ENCODE measurements around the gene ZNF672.
"Not testable (repeated sequence)": the region's sequence is repeated elsewhere in the genome, so short reads cannot be mapped to it uniquely, and the experiment has no call there.

Gene ZNF672

DNA sequence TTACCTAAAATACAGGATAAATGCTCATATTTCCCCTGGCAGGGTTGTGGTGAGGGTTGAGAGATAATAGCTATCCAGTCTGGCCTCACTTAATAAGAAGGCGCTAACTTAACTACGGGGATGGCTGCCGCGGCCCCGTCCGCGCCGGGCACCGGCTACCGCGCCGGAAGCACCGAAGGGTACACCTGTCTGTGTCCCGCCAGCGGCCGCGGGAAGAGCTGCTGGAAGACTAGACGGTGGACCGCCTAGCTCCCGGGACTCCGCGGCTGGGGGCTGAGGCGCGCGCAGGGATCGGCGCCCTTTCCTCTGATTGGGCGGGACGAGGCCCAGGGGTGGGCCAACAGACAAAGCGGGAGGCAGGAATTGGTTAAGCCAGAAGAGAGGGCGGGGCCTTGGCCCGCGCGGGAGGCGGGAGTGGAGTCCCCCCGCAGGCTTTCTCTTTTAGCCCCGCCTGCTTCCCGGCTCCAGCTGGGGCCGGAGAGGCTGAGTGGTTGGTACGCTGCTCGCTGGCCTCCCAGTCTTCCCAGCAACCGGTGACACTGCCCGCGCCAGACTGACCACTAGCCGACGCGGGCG, at the start of gene ZNF672:
TSS of gene ZNF672 (plus strand) at position 444 of the 576 bp plus-strand sequence. CDS start 9,051 bp downstream, outside the sequence.
- Histone ChIP-seq H3K27me3 (ENCODE audit: insufficient read depth, low read length) (no peaks in the 10 kb centered on the region), H2AFZ (ENCODE audit: low read depth, low read length) (peak within 1 kb of the TSS; percentile 75), H3K36me3 (ENCODE audit: insufficient read depth, low read length) (peaks cover under 1% of the 10 kb centered on the region), H3K9me3 (ENCODE audit: low read length) (no peaks in the 10 kb centered on the region), H3K4me1 (ENCODE audit: insufficient read depth, low read length) (peaks cover 11% of the 10 kb centered on the region), H3K4me3 (ENCODE audit: low read length) (peak within 1 kb of the TSS; percentile 61)

DNA sequence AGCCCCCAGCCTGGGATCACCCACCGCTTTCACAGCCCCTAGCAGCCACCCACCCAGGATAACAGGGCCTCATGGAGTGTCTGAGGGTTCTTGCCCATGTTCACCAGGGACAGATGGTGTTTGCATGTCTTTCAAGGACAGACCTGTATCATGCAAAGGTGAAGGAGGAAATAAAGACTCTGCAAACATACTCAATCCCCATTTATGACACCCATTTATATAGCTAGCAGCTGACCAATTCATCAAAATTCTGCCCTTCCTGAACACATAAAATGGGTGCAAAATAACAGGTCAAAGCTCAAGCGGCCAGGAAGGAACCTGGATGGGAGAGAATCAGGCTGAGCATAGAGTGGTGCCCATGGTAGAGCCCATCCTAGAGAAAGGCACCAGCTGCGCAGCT, 49.7 kb upstream of the ZNF672 start:
- H3K36me3 ChIP-seq (ENCODE audit: insufficient read depth, low read length) = no peaks in the 10 kb centered on the region
- H3K4me1 ChIP-seq (ENCODE audit: insufficient read depth, low read length) = no peaks in the 10 kb centered on the region
- no peak overlapping the region for H2AFZ ChIP-seq (ENCODE audit: low read depth, low read length)
- peaks cover 4% of the 10 kb centered on the region for H3K27me3 ChIP-seq (ENCODE audit: insufficient read depth, low read length)
- no peaks in the 10 kb centered on the region for H3K9me3 ChIP-seq (ENCODE audit: low read length)
- no peak overlapping the region for H3K4me3 ChIP-seq (ENCODE audit: low read length)

DNA sequence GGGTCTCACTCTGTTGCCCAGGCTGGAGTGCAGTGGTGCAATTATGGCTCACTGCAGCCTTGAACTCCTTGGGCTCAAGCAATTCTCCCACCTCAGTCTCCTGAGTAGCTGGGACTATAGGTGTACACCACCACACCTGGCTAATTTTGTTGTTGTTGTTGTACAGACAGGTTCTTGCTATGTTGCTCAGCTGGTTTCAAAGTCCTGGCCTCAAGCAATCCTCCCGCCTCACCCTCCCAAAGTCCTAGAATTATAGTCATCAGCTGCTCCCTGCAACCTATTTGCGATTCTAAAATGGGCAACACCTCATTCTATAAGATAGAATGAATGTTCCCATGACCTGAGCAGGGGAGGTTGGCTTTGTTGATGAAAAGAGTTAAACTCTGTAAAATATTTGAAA, 48.7 kb upstream of the ZNF672 start:
- H3K36me3 ChIP-seq (ENCODE audit: insufficient read depth, low read length); H3K4me3 ChIP-seq (ENCODE audit: low read length); H3K4me1 ChIP-seq (ENCODE audit: insufficient read depth, low read length); H3K27me3 ChIP-seq (ENCODE audit: insufficient read depth, low read length); H2AFZ ChIP-seq (ENCODE audit: low read depth, low read length); H3K9me3 ChIP-seq (ENCODE audit: low read length): not testable (repeated sequence)

DNA sequence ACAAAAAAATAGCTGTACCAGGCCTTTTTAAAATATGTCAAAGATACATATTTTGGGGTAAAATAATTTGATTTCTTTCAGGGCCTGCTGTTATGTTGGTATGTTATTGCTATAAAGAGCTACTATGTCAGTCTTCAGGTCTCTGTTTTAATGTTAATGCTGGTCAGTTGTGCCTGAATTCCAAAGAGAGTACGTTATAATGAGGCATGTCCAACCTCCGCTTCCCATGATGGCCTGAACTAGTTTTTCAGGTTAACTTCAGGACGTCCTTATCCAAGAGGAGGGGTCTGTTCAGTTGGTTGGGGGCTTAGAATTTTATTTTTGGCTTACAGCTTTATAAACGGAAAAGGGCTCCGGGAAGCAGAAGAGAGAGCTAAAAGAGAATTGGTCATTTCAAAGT, 47.6 kb upstream of the ZNF672 start:
- Histone ChIP-seq H3K27me3 (ENCODE audit: insufficient read depth, low read length) (peaks cover 4% of the 10 kb centered on the region), H3K36me3 (ENCODE audit: insufficient read depth, low read length) (no peaks in the 10 kb centered on the region), H3K9me3 (ENCODE audit: low read length) (no peaks in the 10 kb centered on the region), H3K4me1 (ENCODE audit: insufficient read depth, low read length) (no peaks in the 10 kb centered on the region), H3K4me3 (ENCODE audit: low read length) (no peak overlapping the region), H2AFZ (ENCODE audit: low read depth, low read length) (no peak overlapping the region)

DNA sequence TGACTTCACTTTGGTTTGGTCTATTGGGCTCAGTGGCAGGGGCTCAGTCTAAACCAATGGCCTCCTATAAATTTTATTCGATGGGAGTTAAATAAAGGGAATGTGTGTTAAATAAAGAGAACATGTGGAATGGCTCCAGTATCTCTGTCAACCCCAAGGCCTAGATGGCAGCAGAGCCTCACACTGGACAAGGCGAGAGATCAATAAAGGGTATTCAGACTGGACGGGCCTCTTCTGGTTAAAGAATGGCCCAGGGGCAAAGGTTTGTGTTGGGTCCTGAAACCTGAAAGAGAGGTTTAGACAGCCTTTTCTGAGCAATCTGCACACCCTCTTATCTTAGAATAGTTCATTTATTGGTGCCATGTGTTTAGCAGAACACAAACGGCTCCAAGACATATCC, 47.0 kb upstream of the ZNF672 start:
- Histone ChIP-seq H3K4me3 (ENCODE audit: low read length) (no peak overlapping the region), H3K36me3 (ENCODE audit: insufficient read depth, low read length) (no peaks in the 10 kb centered on the region), H3K9me3 (ENCODE audit: low read length) (peaks cover 2% of the 10 kb centered on the region), H3K4me1 (ENCODE audit: insufficient read depth, low read length) (no peaks in the 10 kb centered on the region), H3K27me3 (ENCODE audit: insufficient read depth, low read length) (peaks cover 5% of the 10 kb centered on the region), H2AFZ (ENCODE audit: low read depth, low read length) (no peak overlapping the region)

DNA sequence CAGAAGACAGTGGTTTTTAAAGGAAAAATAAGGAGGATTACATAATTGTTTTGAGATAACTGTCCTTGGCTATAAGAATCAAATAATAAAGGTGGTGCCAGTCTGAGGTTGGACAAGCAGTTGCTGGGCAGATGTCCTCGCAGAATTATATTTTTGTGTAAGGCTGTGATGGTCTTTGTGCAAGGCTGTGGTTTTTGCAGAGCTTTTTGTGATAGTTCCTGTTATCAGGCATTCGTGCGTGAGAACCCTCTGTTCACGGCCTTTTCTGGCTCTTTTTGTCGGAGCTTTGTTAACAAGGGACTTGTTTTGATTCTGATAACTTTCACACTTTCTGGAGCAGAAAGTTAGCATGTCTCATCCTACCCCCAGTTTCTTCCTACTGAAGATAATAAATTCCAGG, 45.7 kb upstream of the ZNF672 start:
- no peak overlapping the region for H2AFZ ChIP-seq (ENCODE audit: low read depth, low read length)
- no peaks in the 10 kb centered on the region for H3K4me1 ChIP-seq (ENCODE audit: insufficient read depth, low read length)
- peaks cover 2% of the 10 kb centered on the region for H3K27me3 ChIP-seq (ENCODE audit: insufficient read depth, low read length)
- no peaks in the 10 kb centered on the region for H3K36me3 ChIP-seq (ENCODE audit: insufficient read depth, low read length)
- no peak overlapping the region for H3K4me3 ChIP-seq (ENCODE audit: low read length)
- peaks cover 2% of the 10 kb centered on the region for H3K9me3 ChIP-seq (ENCODE audit: low read length)

DNA sequence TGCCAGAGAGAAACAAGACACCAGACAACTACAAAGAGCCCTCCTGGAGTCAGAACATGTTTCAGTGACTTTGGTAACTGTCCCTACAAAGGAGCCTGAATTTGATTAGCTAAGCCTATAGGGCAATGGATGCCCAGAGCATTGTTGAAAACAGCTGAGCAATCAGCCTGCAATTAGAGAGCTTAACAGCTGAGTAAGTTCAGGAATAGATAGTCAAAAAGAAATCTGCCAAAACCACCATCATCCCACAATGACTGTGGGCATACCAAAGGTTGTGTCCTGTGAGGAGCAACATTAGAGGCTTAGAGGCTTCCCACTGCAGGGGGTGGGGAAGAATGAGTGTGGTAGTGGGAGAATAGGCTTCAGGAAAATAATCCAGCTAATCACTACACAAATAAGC, 44.4 kb upstream of the ZNF672 start:
- H3K4me1 ChIP-seq (ENCODE audit: insufficient read depth, low read length) = no peaks in the 10 kb centered on the region
- no peak overlapping the region for H3K4me3 ChIP-seq (ENCODE audit: low read length)
- H3K27me3 ChIP-seq (ENCODE audit: insufficient read depth, low read length) = peaks cover 4% of the 10 kb centered on the region
- no peak overlapping the region for H2AFZ ChIP-seq (ENCODE audit: low read depth, low read length)
- H3K9me3 ChIP-seq (ENCODE audit: low read length) = peaks cover 2% of the 10 kb centered on the region
- H3K36me3 ChIP-seq (ENCODE audit: insufficient read depth, low read length) = no peaks in the 10 kb centered on the region

DNA sequence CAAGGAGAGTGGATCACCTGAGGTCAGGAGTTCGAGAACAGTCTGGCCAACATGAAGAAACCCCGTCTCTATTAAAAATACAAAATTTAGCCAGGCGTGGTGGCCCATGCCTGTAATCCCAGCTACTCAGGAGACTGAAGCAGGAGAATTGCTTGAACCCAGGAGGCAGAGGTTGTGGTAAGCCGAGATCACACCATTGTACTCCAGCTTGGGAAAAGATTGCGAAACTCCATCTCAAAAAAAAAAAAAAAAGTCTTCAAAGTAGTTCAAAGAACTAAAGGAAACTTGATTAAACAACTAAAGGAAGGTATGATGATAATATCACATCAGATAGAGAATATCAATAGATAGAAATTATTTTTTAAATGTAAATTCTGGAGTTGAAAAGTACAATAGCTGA, 43.4 kb upstream of the ZNF672 start:
- not testable (repeated sequence) for H2AFZ ChIP-seq (ENCODE audit: low read depth, low read length); H3K36me3 ChIP-seq (ENCODE audit: insufficient read depth, low read length); H3K4me1 ChIP-seq (ENCODE audit: insufficient read depth, low read length); H3K9me3 ChIP-seq (ENCODE audit: low read length); H3K4me3 ChIP-seq (ENCODE audit: low read length); H3K27me3 ChIP-seq (ENCODE audit: insufficient read depth, low read length)

DNA sequence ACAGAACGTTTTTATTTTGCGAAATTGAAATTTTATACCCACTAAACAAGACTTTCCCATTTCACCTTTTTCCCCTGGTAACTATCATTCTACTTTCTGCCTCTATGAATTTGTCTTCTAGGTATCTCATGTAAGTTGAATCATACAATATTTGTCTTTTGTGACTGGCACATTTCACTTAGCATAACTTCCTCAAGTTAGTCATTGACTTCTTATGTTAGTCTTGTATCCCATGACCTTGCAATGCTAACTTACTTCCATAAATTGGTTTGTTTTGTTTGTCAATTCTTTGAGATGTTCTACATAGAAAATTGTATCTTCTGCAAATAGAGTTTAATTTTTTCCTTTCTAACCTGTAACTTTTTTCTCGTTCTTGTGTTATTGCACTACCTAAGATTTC, 39.2 kb upstream of the ZNF672 start:
- no peak overlapping the region for H3K4me3 ChIP-seq (ENCODE audit: low read length)

DNA sequence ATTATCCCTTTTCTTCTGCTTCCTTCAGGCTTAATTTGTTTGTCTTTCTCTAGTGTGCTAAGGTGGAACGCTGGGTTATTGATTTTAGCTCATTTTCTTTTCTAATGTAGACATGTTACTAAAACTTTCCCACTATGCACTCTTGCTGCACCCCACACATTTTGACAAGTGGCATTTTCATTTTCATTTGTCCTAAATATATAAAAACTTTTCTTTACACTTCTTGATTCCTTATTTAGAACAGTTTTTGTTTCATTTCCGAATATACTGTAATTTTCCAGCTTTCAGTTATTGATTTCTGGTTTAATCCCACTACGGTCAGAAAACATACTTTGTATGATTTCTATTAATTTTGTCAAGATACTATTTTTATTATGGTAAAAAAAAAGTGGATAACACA, 37.6 kb upstream of the ZNF672 start:
- no peak overlapping the region for H2AFZ ChIP-seq (ENCODE audit: low read depth, low read length)
- peaks cover 2% of the 10 kb centered on the region for H3K9me3 ChIP-seq (ENCODE audit: low read length)
- no peak overlapping the region for H3K4me3 ChIP-seq (ENCODE audit: low read length)
- no peaks in the 10 kb centered on the region for H3K4me1 ChIP-seq (ENCODE audit: insufficient read depth, low read length)
- no peaks in the 10 kb centered on the region for H3K36me3 ChIP-seq (ENCODE audit: insufficient read depth, low read length)
- peaks cover 8% of the 10 kb centered on the region for H3K27me3 ChIP-seq (ENCODE audit: insufficient read depth, low read length)

More for the DNA sequence above, 39.2 kb upstream of the ZNF672 start:
- Histone ChIP-seq H3K27me3 (ENCODE audit: insufficient read depth, low read length) (peaks cover 8% of the 10 kb centered on the region), H2AFZ (ENCODE audit: low read depth, low read length) (no peak overlapping the region), H3K9me3 (ENCODE audit: low read length) (peaks cover 2% of the 10 kb centered on the region), H3K4me1 (ENCODE audit: insufficient read depth, low read length) (no peaks in the 10 kb centered on the region), H3K36me3 (ENCODE audit: insufficient read depth, low read length) (no peaks in the 10 kb centered on the region)

DNA sequence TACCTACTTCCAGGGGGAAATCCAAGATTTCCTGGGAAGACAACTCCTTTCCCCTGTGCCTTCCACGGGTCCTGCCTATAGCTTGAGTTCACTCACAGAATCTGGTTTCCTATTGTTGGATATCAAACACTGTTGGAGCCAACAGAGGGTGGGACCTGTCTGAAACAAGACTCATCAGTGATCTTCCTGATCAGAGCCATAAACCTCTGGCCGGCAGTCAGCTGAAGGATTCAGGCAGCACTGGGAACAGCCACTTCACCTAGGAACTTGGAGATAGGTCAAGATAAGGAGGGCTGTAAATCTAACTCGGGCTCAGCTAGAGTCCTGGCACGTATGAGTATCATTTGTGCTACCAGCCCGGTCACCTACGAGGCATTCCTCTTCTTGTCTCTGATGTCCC, 35.6 kb upstream of the ZNF672 start:
- Histone ChIP-seq H3K9me3 (ENCODE audit: low read length) (no peaks in the 10 kb centered on the region), H3K4me3 (ENCODE audit: low read length) (no peak overlapping the region), H3K4me1 (ENCODE audit: insufficient read depth, low read length) (no peaks in the 10 kb centered on the region), H3K27me3 (ENCODE audit: insufficient read depth, low read length) (peaks cover 6% of the 10 kb centered on the region), H3K36me3 (ENCODE audit: insufficient read depth, low read length) (no peaks in the 10 kb centered on the region), H2AFZ (ENCODE audit: low read depth, low read length) (no peak overlapping the region)

DNA sequence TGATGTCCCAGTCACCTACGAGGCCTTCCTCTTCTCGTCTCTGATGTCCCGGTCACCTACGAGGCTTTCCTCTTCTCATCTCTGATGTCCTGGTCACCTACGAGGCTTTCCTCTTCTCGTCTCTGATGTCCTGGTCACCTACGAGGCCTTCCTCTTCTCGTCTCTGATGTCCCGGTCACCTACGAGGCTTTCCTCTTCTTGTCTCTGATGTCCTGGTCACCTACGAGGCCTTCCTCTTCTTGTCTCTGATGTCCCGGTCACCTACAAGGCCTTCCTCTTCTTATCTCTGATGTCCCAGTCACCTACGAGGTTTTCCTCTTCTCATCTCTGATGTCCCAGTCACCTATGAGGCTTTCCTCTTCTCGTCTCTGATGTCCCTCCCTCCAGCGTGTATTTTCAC, 34.5 kb upstream of the ZNF672 start:
- H3K9me3 ChIP-seq (ENCODE audit: low read length); H3K4me1 ChIP-seq (ENCODE audit: insufficient read depth, low read length); H3K27me3 ChIP-seq (ENCODE audit: insufficient read depth, low read length); H3K36me3 ChIP-seq (ENCODE audit: insufficient read depth, low read length); H3K4me3 ChIP-seq (ENCODE audit: low read length); H2AFZ ChIP-seq (ENCODE audit: low read depth, low read length): not testable (repeated sequence)

DNA sequence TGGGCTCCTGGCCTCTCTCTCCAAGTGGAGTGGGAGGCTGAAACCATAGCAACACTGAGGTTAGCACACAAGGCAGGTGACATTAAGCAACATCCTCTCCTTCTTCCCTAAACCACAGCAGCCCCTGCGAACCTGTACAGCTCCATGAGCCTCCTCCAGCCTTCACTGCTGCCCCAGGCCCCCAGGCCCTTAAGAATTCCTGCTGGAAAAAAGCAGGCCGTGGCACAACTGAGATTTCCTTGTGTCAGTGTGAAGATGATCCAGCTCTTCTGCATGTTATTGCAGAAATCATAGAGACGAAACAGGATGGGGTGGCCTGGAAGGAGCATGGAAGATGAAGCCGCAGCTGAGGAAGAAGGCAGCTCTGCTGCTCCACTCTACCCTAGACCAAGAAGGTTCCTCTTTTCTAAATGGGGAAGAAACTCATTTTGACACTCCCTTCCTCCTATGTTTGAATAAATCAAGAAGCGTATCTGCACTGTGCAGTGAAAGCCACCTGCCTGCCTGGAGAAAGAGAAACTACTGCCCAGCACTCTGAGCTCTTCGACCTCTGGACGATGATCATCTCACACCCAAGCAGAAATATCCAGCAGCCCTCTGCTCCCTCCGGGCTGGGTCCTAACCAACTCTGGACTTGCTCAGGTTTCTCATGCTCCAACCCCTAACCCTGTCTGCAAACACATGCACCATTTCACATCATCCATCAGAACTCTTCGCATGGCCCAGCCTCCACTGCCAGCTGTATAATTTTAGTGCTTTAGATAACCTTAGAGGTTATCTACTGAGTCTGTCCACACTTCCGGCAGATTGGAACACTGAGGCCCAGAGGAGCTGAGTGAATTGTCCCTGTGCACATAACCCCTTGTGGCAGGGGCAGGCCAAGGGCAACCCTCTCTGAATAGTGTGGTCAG, 33.0 kb upstream of the ZNF672 start:
- no peaks in the 10 kb centered on the region for H3K4me1 ChIP-seq (ENCODE audit: insufficient read depth, low read length)
- no peak overlapping the region for H3K4me3 ChIP-seq (ENCODE audit: low read length)
- no peaks in the 10 kb centered on the region for H3K36me3 ChIP-seq (ENCODE audit: insufficient read depth, low read length)
- H2AFZ ChIP-seq (ENCODE audit: low read depth, low read length) = no peak overlapping the region
- peaks cover 5% of the 10 kb centered on the region for H3K27me3 ChIP-seq (ENCODE audit: insufficient read depth, low read length)
- H3K9me3 ChIP-seq (ENCODE audit: low read length) = no peaks in the 10 kb centered on the region

Data from neuron (in vitro differentiated cells).